GM19324 (cell line): ENCODE results near the gene SGCB.
A peak's percentile ranks its signal among the peaks of the same experiment; 100 is the strongest.
"Not testable (repeated sequence)": the region's sequence is repeated elsewhere in the genome, so short reads cannot be mapped to it uniquely, and the experiment has no call there.

Experiments
- ATAC-seq: cut with Tn5 transposase; IDR thresholded peaks from one replicate; pipeline ENCODE4 v1.9.1; 2021; ENCODE audit warnings: mild to moderate bottlenecking, moderate library complexity; ENCODE audit not compliant: unreplicated experiment, low FRiP score

Gene SGCB, protein sequence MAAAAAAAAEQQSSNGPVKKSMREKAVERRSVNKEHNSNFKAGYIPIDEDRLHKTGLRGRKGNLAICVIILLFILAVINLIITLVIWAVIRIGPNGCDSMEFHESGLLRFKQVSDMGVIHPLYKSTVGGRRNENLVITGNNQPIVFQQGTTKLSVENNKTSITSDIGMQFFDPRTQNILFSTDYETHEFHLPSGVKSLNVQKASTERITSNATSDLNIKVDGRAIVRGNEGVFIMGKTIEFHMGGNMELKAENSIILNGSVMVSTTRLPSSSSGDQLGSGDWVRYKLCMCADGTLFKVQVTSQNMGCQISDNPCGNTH

DNA sequence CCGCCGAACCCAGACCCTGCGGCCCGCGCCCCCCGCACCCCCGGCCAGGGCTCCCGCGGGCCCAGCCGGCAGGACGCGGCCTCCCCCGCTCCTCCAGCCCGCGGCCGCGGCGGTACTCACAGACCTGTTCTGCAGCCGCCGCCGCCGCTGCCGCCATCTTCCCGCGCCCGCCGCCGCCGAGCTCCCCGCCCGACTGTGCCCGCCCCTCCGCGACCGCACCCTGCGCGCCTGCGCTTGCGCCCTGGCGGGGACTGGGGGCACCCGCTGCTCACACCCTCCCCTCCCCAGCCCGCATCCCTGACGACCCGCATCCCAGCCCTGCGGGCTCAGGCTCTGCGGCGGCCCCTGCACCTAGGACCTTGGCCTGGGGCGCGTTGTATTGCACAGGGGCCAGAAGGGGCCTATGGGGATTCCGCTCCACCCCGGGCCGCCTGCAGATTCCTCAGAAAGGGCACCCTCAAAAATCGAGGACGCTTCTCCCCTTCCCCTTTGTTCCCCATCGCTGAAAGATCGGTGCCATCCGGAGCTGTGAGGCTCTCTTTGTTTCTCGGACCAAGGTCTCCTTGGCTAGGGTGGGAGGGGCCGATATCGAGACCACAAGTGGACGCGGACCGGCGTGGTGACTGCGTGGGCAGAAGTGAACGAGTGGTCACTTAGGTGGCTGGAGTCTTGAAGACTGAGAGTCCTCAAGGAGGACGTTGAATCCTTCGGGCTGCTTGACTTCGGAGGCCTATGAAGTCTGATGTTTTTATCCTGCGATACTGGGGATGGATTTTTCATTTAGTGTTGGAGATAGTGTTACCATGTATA, at the start of gene SGCB:
Gene SGCB, minus strand, starts transcription at position 197 of the 810 bp plus-strand sequence. Its CDS starts 40 bp downstream, at position 157.
- ATAC-seq, result peak; percentile 90

DNA sequence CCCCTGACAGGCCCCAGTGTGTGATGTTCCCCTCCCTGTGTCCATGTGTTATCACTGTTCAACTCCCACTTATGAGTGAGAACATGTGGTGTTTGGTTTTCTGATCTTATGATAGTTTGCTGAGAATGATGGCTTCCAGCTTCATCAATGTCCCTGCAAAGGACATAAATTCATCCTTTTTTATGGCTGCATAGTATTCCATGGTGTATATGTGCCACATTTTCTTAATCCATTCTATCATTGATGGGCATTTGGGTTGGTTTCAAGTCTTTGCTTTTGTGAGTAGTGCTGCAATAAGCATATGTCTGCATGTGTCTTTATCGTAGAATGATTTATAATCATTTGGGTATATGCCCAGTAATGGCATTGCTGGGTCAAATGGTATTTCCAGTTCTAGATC, 48.3 kb upstream of the SGCB start:
- not testable (repeated sequence) for ATAC-seq

DNA sequence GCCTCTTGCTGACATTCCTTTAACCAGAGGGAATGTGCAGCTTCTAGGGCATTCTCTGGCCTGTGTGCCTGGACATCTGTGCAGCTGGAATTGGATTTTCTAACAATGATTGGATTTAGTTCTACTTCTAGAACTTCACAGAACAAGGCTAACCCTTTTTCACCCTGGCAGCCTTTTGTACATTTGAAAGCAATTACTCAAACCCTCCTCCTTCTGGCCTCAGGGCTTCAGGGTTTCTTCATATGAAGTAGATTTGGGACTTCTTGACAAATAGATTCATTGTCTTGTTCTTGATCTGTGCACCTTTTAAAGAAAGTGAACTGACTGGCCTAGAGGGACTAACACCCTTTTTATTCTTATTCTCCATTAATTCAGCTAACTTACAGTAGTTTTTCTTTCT, 43.1 kb upstream of the SGCB start:
- no peak for ATAC-seq

DNA sequence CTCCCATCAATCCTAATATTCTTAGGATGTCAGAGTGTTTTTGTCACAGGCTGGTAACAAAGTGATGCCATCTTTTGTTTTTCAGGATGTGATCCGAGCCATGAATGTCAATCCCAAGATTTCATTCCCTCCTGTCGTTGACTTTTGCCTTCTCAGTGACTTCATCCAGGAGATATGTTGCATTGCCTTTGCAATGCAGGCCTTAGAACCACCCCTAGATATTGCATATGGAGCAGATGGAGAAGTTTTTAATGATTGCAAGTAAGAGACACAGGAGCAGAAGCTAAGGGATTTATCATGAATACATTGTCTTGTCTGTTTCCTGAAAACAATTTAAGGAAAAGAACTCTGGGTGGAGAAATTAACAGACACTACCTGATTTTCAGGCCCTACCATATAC, 41.6 kb upstream of the SGCB start:
- no peak for ATAC-seq

DNA sequence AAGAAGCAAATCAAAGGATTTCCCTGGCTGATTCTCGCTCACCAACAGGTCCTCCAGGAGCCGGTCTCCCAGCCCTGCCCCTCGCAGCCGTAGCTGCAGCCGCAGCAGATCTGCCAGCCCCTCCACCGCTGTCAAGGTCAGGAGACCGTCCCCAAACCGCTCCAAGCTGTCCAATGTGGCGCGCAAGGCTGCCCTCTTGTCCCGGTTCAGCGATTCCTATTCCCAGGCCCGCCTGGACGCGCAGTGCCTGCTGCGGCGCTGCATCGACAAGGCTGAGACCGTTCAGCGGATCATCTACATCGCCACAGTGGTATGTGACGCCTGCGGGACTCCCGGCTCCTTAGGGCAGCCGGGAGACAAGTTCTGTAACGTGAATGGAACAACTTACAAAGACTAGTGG, 38.6 kb upstream of the SGCB start:
- no peak for ATAC-seq

DNA sequence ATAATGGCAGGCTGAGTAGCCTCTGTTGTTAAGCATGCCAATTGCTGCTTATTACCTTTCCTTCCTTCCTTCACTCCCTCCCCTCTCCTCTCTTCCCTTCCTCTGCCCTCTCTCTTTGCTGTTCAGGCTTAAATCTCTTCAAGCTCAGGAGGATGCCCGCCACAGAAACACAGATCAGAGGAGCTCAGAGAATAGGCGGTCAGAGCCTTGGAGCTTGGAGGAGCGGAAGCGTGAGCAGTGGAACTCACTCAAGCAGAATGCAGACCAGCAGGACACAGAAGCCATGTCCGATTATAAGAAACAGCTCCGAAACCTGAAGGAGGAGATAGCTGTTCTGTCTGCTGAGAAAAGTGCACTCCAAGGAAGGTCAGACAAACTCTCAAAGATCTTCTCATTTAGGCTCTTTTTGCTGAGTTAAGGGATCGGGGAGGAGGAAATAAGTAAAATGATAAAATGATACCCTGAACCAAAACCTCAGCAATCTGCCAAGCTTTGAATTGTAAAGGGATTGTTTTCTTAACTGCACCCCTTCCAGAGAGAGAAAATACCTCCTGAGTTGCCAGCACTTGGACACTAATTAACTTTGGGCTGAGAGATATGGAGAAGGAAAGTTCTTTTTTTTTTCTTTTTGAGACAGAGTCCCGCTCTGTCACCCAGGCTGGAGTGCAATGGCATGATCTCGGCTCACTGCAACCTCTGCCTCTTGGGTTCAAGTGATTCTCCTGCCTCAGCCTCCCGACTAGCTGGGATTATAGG, 33.9 kb upstream of the SGCB start:
- no peak for ATAC-seq

DNA sequence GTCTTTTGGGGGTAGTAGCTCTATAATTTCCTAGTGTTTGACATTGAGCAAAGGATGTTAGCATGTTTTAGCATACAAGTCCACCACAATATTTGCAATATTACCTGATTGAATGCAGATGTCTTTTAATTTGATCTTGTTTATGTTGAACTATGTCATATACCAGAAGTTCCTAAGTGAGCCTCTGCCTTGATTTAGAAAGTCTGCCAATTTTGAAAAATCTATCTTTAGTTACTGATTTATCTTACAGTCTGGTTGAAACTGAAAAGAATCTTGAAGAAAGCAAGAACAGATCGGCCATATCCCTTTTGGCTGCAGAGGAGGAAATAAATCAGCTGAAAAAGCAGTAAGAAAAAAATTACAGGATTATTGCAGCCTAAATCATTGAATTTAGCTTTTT, 31.5 kb upstream of the SGCB start:
- ATAC-seq, result no peak

DNA sequence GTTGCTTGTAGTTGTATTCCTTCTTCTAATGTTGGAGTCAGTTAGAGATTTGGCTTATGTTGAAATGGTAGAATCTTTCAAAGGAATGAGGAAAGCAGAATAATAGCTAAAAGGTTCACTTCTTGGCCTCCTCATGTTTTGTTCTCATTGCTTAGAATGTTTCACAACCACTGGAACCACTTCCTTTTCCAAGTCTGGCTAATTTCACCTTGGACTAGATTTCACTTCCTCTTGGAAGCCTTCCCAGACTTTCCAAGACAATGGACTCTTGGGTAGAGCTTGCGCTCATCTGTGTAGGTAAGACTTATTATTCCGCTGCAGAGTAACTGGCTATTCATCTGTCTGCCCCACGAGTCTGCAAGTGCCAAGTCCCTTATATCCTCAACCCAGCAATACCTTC, 21.3 kb upstream of the SGCB start:
- no peak for ATAC-seq

DNA sequence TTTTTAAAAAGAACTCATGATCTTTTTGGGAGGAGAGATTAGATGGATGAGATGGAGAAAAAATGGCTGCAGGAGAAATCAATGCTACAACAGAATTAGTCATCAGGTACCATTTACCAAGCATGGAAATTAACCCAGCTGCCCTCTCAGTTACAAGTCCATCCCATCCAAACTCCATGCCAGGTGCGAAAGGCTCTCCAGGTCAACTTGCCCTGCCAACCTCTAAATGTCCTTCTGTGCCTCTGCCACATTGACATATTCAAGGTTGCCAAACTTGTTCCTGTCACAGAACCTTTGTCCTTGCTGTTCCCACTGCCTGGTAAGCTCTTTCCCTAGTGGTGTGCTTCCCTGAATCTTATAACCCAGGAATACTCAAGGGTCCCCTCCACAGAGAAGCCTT, 20.2 kb upstream of the SGCB start:
- ATAC-seq, result no peak

DNA sequence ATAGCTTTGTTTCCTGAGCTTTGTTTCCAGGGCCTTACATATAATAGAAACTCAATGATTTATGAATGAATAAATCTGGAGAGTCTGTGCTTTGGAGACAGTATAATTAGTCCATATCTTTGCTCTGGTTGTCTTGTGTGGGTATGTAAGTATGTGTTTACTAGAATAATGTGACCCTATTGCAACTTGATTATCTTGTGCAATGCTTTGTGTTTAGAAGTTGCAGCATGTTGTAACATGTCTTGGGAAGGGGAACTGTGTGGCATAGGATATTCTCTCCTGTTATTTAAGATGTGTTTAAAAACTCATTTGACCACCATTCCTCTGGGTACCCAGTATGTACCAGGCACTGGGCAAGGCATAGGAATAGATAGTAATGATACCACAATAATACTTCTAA, 19.1 kb upstream of the SGCB start:
- no peak for ATAC-seq

DNA sequence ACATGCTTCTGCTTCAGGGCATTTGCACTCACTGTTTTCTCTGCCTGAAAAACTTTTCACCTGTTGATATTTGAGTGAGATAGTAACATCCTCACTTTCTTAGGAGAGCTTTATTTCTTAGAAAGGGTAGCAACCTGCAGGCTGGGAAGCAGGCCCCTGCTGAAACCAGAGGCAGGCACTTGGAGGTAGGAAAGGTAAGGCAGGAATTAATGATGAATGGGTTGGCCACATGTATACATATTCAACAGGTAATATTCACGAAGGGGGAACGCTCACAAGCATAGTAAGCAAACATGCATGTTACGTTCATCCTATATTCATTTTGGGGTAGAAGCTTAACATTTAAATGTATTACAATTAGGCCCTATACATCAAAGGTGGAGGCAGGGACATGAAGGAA, 16.2 kb upstream of the SGCB start:
- no peak for ATAC-seq

DNA sequence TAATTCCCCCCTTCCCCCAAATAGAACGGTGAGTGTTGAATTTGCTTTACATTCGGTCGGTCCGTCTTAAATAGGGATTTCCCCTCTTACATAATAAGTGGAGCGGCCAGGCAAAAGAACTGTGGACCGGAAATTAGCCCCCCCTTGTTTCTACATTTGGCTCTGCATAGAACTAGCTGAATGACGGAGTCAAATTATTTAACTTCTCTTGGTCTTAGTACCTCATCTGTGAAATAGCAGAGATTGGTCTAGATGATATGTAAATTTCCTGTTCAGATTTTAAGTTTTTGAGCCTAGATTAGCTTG, 14.3 kb upstream of the SGCB start:
- ATAC-seq, result peak; percentile 39

DNA sequence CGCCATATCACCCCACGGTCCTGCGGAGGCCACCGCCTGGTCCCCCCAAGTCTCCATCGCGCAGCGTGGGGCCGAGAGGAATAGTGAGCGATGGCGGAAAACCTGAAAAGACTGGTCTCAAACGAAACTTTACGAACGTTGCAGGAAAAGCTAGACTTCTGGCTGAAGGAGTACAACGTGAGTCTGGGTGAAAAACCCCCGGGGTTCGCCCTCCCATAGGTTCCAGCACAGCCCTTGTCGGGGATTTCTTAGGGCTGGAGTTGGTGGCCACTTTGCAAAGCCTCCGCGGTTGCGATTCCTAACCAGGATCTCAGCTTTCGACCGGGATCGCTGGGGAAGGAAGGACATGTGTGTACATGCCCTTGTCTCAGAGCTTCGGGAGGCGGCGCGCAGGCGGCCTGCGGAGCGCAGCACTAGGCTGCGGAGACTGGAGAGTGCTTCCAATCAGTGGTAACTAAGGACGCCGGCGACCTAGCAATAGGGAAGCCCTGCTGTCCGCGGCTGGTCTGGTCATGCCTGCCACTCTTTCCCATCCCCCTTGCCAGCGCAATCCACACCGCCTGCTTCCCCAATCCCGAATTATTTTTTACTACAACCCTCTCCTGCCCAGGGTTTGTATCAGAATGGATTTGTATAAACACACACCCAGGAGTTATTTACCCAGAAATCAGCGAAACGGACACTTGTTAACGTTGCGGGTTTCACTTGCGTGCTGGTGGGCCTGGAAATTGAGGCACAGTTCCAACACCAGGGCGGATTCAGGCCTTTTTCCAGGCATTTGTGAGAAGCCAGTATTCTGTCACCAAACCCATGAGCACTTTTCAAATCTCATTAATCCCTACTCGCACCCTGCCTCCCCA, 13.7 kb upstream of the SGCB start:
- no peak for ATAC-seq

DNA sequence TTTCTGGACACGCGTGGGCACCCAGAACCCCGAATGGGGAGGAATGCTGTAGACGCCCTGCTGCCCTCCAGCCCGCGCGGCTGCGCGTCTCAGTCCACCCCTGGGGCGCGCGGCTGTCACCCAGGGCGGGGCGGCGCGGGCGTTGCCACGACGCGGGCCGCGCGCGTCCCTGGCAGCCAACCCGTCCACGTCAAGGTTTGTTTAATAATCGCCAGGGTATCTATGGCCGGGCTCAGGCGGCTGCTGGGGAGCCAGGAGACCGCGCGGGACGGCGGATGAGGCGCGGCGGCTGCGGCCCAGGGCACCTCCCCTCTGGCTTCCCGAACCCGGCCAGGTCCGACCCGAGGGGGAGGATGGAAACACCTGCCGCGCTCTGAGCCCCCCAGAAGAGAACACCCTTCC, 13.1 kb upstream of the SGCB start, which contains the start of gene SPATA18:
Gene SPATA18, plus strand, starts transcription at position 92 of the 402 bp plus-strand sequence. CDS start 401 bp downstream, outside the sequence.
- no peak for ATAC-seq

DNA sequence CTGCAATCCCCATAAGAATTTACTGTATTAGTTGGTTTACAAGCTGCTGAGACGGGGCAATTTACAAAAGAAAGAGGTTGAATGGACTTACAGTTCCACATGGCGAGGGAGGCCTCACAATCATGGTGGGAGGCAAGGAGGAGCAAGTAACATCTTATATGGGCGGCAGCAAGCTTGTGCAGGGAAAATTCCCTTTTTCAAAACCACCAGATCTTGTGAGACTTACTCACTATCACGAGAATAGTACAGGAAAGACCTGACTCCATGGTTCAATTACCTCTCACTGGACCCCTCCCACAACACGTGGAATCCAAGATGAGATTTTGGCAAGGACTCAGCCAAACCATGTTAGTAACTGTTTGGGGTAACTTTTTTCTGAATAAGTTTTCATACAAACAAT, 11.2 kb upstream of the SGCB start:
- ATAC-seq, result no peak

DNA sequence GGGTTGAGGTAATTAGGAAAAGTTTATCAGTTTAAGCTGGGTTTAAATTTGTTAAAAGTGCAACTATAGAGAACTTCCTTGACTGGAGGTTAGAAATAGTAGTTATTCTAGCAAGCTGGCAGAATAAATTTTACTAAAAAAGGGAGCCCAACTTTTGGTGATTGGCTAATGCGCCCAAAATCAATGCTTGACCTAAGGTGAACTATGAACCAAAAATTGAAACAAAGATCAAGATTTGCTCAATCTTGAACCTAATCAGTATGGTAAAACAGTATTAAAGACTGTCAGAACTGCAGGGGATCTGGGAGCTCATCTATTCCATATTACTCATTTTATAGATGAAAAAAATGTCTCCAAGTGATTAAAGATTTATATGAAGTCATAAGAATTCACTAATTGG, 6.9 kb upstream of the SGCB start:
- ATAC-seq, result no peak

DNA sequence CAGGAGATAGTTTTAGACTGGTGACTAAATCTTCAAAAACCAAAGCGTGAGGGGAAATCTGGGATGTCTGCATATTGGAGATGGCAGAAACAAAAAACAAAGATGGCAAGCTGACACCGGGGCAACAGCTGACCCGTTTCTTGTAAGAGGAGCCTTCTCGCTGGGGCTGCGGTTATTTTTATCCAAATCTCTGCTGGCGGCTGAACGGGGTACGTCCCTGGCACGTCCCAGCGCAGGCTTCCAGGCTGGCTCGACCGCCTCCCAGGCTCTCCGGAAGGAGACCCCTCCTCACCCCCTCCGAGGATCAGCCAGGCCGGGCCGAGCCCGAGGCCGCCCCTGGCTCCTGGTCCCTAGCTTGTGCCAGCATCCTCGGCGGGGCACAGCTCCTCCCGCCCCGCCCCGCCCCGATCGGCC, 403 bp downstream of the SGCB start:
- ATAC-seq, result peak; percentile 65

DNA sequence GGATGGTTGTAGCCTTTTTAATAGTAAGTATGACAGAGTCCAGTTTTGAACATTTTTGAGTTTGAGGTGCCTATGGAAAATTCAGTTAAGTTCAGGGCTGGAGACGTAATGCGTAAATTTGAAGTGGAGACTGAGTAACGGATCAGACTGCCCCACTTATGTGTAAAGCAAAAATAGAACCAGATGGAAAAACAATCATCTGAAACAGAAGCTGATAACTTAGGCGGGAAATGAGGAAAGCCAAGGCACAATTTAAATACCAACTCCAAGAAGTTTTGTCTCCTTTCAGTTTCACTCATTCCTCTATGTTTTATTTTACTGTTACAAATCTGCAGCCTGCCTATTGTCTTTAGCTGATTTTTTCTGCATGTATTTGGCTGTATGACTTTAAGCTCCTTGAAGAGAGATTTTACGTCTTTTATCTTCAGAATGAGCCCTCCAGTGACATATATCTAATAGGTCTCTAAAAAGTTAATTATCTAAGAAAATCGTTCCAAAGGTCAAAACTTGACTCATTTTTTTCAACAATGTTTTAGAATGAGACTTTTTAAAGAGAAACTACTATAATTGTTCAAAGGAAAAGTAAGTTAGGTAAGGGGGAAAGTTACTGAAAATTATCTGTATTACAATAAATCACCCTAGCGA, 1.1 kb downstream of the SGCB start:
- ATAC-seq, result no peak

DNA sequence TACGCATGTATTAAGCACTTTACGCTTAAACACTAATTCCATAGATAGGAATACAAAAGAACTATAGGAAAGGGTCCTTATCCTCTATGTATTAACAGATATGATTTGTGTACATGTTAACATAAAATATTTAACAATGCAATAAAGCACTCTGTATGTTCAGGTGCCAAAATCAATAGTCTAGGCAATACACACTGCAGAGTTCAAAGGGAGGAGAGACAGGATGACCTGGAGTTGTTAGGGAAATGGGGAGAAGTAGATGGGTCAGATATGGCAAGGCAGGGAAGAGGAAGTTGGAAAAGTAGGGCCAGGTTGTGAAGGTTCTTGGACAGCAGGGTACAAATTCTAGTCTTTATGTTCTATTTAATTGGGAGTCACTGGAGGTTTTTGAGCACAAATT, 2.9 kb downstream of the SGCB start:
- no peak for ATAC-seq

DNA sequence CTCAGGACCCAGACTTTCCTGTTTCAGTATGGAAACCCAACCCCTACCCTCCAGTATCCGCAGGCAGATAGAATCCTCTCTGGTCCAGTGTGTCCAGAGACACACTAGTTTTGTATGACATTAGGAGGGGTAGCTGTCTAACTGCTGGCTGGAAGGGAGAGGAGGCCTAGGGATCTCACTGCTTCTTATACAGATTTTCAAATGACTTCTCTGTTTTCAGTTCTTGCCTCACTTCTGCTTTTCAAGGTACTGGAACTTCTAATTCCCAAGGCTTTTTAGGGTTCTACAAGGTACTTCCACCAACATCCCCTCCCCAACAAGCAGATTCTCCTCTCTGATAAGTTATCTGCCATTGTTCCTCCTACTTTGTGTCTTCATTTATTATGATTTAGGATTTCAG, 6.1 kb downstream of the SGCB start:
- no peak for ATAC-seq
